ENCODE measurements around the gene KHDC1. TPM values are rescaled to one million over a fixed set of nuclear protein-coding genes. Genes with fewer than 3 reads are reported as not detected.
A peak's percentile ranks its signal among the peaks of the same experiment; 100 is the strongest.

The KHDC1 gene
- total RNA-seq, 3 donors from 2014 or later = 0.32 to 1.0 (median 0.66) TPM

GRCh38 chr6:73302339-73302738 is 39.3 kb upstream of the KHDC1 start:
- H3K27ac ChIP-seq = no peak overlapping the region

GRCh38 chr6:73299151-73299971 is 36.4 kb upstream of the KHDC1 start:
- DNase-seq (ENCODE audit: low spot score in 2 of 2) = no peak

More at GRCh38 chr6:73302339-73302738, 39.3 kb upstream of the KHDC1 start:
- H3K4me3 ChIP-seq = no peak overlapping the region
- H3K4me1 ChIP-seq = no peaks in the 10 kb centered on the region
- DNase-seq (ENCODE audit: low spot score in 2 of 2) = no peak
- no peak for TF ChIP-seq CTCF (IDR thresholded peaks at IDR 0.05)
- no peak for TF ChIP-seq POLR2AphosphoS5 (IDR thresholded peaks at IDR 0.05)
- TF ChIP-seq POLR2A (IDR thresholded peaks at IDR 0.05) = no peak
- H3K27me3 ChIP-seq = peaks cover 0 to 5% of the 10 kb centered on the region in 2 donors
- intact Hi-C loops (cut with DNase I; ENCODE audit: low total_unique reads) = no loop called here
- no peaks in the 10 kb centered on the region for H3K36me3 ChIP-seq
- no peaks in the 10 kb centered on the region for H3K9me3 ChIP-seq

GRCh38 chr6:73293331-73293730 is 30.3 kb upstream of the KHDC1 start:
- Histone ChIP-seq H3K4me1 (no peaks in the 10 kb centered on the region), H3K4me3 (no peak overlapping the region), H3K9me3 (no peaks in the 10 kb centered on the region), H3K36me3 (no peaks in the 10 kb centered on the region), H3K27ac (no peak overlapping the region), H3K27me3 (no peaks in the 10 kb centered on the region)
- intact Hi-C loops (cut with DNase I; ENCODE audit: low total_unique reads) = no loop called here
- no peak for TF ChIP-seq POLR2A (IDR thresholded peaks at IDR 0.05)
- TF ChIP-seq CTCF (IDR thresholded peaks at IDR 0.05) = no peak
- no peak for TF ChIP-seq POLR2AphosphoS5 (IDR thresholded peaks at IDR 0.05)
- no peak for DNase-seq (ENCODE audit: low spot score in 2 of 2)

More at GRCh38 chr6:73299151-73299971, 36.4 kb upstream of the KHDC1 start:
- Histone ChIP-seq H3K27me3 (peaks cover 0 to 5% of the 10 kb centered on the region in 2 donors), H3K4me1 (no peaks in the 10 kb centered on the region), H3K36me3 (no peaks in the 10 kb centered on the region), H3K9me3 (no peaks in the 10 kb centered on the region), H3K27ac (no peak overlapping the region), H3K4me3 (peak overlapping the region; percentile 22 to 52 (median 44))
- TF ChIP-seq POLR2A (IDR thresholded peaks at IDR 0.05) (no peak), POLR2AphosphoS5 (IDR thresholded peaks at IDR 0.05) (no peak), CTCF (IDR thresholded peaks at IDR 0.05) (no peak)
- intact Hi-C loops (cut with DNase I; ENCODE audit: low total_unique reads) = no loop called here

- H3K36me3 ChIP-seq = no peaks in the 10 kb centered on the region
- intact Hi-C loops (cut with DNase I; ENCODE audit: low total_unique reads) = no loop called here
- H3K27ac ChIP-seq = no peak overlapping the region
- H3K27me3 ChIP-seq = no peaks in the 10 kb centered on the region
- H3K4me1 ChIP-seq = no peaks in the 10 kb centered on the region
- DNase-seq (ENCODE audit: low spot score in 2 of 2) = no peak
- no peak for TF ChIP-seq CTCF (IDR thresholded peaks at IDR 0.05)
- no peak for TF ChIP-seq POLR2AphosphoS5 (IDR thresholded peaks at IDR 0.05)
- no peak for TF ChIP-seq POLR2A (IDR thresholded peaks at IDR 0.05)
- H3K4me3 ChIP-seq = no peak overlapping the region
- H3K9me3 ChIP-seq = no peaks in the 10 kb centered on the region
Observed at GRCh38 chr6:73290435-73290834, 27.4 kb upstream of the KHDC1 start.

GRCh38 chr6:73286752-73287151 is 23.8 kb upstream of the KHDC1 start:
- no peak for DNase-seq (ENCODE audit: low spot score in 2 of 2)
- no peak for TF ChIP-seq POLR2AphosphoS5 (IDR thresholded peaks at IDR 0.05)
- TF ChIP-seq POLR2A (IDR thresholded peaks at IDR 0.05) = no peak
- no peak for TF ChIP-seq CTCF (IDR thresholded peaks at IDR 0.05)
- Histone ChIP-seq H3K4me3 (no peak overlapping the region), H3K4me1 (no peaks in the 10 kb centered on the region), H3K9me3 (no peaks in the 10 kb centered on the region), H3K36me3 (no peaks in the 10 kb centered on the region), H3K27me3 (no peaks in the 10 kb centered on the region), H3K27ac (no peak overlapping the region)
- intact Hi-C loops (cut with DNase I; ENCODE audit: low total_unique reads) = no loop called here

Data from breast epithelium (tissue), 4 donors.